SHP77 (cell line): ENCODE data around the gene CCDC138.

Experiments
- DNase-seq, 2 experiments: peaks; one replicate each; lab custom pipeline; 2025; lab: John Stamatoyannopoulos, UW

The CCDC138 gene

DNA sequence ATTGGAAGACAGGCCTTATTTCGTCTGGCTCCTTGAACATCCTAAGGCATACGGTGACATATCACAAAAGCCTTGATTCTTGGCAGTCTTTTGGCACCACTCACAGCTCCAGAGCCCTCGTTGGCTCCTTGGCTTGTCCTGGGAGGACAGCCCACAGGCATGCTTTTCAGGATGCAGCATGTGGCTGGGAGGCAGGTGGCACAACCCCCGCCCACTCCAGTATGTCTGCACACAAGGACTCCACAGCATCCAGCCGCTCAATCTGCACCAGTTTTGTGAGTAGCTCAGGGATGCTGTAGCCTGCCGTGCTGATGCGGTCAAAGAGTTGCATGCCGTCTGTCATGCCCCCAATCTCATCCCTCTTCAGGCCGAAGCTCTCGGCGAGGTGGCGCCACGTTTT, 110.2 kb downstream of the CCDC138 start:
- DNase-seq: no peak

DNA sequence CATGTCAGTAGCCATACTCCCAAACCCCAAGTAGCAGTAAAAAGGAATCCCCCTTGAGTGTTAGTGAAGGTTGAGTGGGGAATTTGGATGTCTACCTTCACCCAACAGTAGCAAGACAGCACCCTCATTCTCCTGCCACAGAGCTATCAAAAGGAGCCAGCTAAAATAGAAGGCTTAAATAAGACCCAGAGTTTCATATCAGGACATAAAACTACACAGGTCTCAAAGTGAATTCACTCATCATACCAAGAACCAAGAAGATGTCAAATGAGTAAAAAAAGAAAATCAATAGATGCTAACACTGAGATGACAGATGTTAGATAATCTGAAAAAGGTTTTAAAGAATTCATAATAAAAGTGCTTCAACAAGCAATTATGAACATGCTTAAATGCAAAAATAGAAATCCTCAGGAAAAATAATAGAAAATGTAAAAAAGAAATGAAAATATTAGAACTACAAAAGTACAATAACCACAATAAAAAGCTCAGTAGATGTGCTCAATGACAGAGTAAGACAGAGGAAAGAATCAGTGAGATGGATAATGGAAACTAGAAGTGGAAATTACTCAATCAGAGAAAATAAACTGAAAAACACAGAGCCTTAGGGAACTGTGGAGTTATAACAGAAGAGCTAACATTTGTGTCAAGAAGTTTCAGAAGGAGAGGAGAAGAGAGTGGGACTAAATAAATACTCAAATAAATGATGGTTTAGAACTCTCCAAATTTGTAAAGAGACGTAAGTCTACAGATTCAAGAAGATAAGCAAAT, 111.9 kb downstream of the CCDC138 start:
- DNase-seq: no peak

GRCh38 chr2:108904680-108905079, 118.1 kb downstream of the CCDC138 start:
- no peak for DNase-seq

DNA sequence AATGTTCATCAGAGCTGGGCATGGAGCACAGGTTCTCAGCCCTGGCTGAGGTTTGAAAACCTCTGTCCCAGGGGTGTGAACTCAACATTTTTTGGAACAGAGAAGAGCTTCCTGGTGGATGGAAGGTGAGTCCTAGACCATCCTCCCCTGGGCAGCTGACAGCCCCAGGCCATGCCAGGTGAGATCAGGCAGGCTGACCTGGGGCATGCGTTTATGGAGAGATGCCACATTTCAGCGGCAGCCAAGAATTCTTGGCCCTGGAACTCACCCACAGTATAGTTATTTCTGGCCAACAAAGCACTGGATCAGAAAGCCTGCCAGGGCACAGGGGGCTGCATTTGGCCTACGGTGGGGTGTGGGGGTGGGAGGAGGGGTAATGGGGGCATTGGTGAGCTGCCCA, 118.6 kb downstream of the CCDC138 start:
- no peak for DNase-seq

- no peak for DNase-seq
Measured at GRCh38 chr2:108905906-108906305, 119.3 kb downstream of the CCDC138 start.

GRCh38 chr2:108906403-108907077, 120.0 kb downstream of the CCDC138 start:
- DNase-seq: no peak

DNA sequence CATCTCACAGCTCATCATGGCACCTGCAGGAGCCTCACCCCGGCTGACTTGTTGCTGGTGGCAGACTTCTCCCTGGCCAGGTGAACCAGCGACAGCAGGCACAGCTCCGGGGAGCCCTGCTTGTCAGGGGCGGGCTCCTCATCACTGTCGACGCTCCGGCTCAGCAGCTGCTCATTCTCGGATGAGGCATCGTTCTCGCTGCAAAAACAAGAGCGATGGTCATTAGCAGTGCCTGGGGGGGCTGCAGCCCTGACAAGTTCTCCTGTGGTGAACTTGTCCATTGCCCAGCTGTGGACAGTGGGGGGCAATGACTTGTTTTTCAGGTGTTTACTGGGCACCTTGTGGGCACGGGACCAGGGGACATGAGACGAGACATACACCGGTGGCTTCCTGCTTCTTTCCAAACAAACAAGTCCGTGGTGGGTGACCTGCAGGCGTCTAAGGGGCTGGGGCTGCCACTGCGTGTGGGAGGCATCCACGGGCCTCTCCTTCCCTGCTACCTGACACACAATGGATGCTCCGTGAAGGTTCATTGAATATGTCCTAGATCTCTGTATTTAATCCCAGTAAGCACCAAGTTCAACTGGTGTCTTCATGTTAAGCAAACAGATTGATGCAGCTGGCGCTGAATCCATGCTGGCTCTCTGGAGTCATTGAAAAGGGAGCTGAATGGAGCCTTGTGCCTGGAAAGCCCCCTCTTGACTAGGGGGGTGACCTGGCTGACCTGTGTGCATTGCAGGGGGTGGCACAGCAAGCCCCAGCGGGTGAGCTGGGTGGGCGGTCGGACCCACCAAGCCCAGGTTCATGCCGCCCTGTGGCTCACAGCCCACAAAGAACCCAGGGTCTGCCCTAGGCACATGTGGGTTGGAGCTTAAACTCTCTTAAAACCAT, 121.5 kb downstream of the CCDC138 start:
- DNase-seq: no peak

DNA sequence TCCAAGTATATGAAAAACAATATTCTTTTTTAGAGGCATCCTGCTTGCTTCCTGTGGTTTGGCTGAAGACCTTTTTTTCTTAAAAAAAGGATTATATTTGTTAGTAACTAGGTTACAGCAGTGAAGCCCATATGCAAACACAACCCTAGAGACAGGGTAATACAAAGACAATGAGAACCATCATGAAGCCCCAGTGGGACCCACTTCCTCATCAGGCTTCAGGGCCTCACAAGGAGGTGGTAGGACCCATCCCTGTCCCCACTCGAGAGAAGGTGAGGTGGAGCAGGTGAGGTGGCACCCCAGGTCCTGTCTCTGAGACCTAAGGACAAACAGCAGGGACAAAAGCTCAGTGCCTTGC, 122.1 kb downstream of the CCDC138 start:
- DNase-seq: no peak

GRCh38 chr2:108909275-108909823, 122.8 kb downstream of the CCDC138 start:
- DNase-seq: no peak

DNA sequence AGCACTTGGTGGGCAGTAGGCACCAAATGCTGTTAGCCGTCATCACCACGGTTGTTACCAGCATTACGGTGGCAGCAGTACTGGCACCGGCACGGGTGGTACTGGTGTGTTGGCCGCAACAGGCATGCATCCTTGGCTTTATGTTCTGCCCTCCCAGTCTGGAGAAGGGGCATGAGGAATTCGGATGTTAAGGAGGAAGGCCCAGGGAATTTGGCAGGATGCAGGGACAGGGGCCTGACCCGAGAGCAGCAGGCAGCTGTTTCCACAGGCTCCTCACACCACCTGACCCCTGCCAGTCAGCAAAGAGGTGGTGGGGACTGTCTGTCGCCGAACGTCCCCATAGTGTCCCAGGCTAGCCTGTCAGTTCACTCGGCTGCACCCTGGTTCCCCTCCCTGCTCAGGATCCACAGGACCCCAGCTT, 123.5 kb downstream of the CCDC138 start:
- no peak for DNase-seq

- DNase-seq: no peak
Measured at GRCh38 chr2:108910541-108911396, 124.2 kb downstream of the CCDC138 start.

DNA sequence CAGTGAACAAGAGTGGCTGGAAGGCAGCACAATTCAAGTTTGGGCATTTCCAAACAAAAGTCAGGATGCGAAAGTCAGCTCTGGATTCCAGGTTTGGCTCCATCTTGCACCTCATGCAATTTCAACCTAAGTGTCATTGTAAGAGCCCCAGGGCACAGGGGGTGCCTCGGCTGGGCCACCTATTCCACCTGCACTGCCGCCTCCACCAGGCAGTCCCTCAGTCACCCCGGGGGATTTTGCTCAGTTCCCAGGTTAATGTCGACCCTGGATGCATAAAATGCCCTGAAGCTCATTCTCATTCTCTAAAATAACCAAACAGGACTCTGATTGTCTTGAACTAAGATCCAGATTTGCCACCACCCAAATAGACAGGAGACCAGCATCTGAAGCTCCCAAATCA, 124.8 kb downstream of the CCDC138 start:
- DNase-seq: no peak

- DNase-seq: no peak
Measured at GRCh38 chr2:108911807-108912628, 125.4 kb downstream of the CCDC138 start.

DNA sequence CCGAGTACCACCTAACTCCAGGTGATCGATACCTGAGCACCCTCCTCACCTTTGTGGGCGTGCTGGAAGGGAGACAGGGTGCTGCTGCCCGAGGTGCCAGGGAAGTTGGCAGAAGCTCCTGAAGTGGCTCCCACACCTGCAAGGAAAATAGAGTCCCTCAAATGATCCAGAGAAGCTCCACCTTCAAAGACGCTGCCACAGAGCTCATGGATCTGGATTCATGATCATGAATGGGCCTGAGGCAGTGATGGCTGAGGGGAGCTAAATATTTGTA, 126.0 kb downstream of the CCDC138 start:
- DNase-seq: no peak

GRCh38 chr2:108916122-108916795, 129.7 kb downstream of the CCDC138 start:
- DNase-seq: no peak

DNA sequence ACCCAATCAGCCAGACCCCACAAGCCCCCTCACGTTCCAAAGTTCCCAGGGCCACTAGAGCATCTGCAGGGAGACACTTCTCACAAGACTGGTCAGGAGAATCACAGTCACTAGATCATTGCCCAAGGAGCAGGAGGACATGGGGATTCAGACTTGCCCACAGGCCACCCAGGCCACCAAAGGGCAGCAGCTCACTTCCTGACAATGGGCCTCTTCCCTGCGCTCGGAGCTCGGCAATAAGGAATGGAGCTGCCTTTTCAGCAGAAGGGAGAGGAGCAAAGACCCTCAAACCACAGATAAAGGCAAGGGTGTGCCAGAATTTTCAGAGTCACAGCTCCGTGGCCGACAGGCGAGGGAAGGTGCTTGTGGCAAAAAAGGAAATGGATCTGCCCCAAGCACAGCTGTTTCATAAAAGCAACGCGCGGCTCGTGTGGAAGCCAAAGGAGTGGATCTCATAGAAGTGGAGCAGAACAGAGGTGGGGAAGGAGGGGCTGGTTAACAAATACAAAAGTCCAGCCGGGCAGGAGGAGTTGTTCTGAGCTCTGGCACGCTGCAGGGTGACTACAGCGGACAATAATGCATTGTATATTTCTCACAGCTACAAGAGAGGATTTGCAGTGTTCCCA, 130.3 kb downstream of the CCDC138 start:
- DNase-seq: no peak

- no peak for DNase-seq
Measured at GRCh38 chr2:108917526-108917925, 131.0 kb downstream of the CCDC138 start.

- no peak for DNase-seq
Measured at GRCh38 chr2:108918156-108918874, 131.7 kb downstream of the CCDC138 start.

- no peak for DNase-seq
Measured at GRCh38 chr2:108918941-108919341, 132.4 kb downstream of the CCDC138 start.
